Tibial artery (tissue), 4 donors: ENCODE results near the gene RPL19.

Source experiments
- DNase-seq, 2 donors: peaks; one replicate each; pipeline ENCODE4 v3.0.0-alpha.2; 2019
- H3K27ac ChIP-seq, 2 donors: fragments of 200-600 bp; sonication (generic) in 1 of 2; 1 replicate in 1 of 2; 2 replicates in 1 of 2; pipeline ENCODE4 v1.5.1; 2018 to 2019; ENCODE audit warnings: mild to moderate bottlenecking in 1 of 2
- H3K27me3 ChIP-seq, 2 donors: fragments of 200-600 bp; sonication (generic) in 1 of 2; one replicate each; pipeline versions ENCODE4 v1.5.1 to v1.6.0; 2016 to 2019
- H3K36me3 ChIP-seq, 3 donors: fragments of 200-600 bp; sonication (generic) in 2 of 3; one replicate each; pipeline ENCODE4 v1.5.1; 2016 to 2019; ENCODE audit warnings: mild to moderate bottlenecking in 2 of 3
- H3K4me1 ChIP-seq, 4 donors: fragments of 200-600 bp; sonication (generic) in 2 of 4; 1 replicate in 3 of 4; 2 replicates in 1 of 4; pipeline ENCODE4 v1.5.1; 2016 to 2019
- H3K4me3 ChIP-seq, 2 donors: fragments of 200-600 bp; sonication (generic) in 1 of 2; 1 replicate in 1 of 2; 2 replicates in 1 of 2; pipeline ENCODE4 v1.5.1; 2018 to 2019; ENCODE audit warnings: mild to moderate bottlenecking in 2 of 2
- H3K9me3 ChIP-seq, 3 donors: fragments of 200-600 bp; sonication (generic) in 1 of 3; one replicate each; pipeline ENCODE4 v1.5.1; 2016 to 2019
- intact Hi-C: fragments of 100-400 bp; cut with DNase I; formaldehyde crosslinking; loops from one replicate; pipeline ENCODE4 v1.15.0; 2023; ENCODE audit warnings: low total_unique reads
- TF ChIP-seq, protein P1 (sequence below), 2 experiments: fragments of 200-600 bp in 1 of 2; fragments of 450-650 bp in 1 of 2; IDR thresholded peaks; one replicate each; pipeline ENCODE4 v1.5.1; 2017 to 2019; ENCODE audit warnings: antibody characterized with exemption in 2 of 2, mild to moderate bottlenecking in 1 of 2, moderate library complexity in 1 of 2

The RPL19 gene

DNA sequence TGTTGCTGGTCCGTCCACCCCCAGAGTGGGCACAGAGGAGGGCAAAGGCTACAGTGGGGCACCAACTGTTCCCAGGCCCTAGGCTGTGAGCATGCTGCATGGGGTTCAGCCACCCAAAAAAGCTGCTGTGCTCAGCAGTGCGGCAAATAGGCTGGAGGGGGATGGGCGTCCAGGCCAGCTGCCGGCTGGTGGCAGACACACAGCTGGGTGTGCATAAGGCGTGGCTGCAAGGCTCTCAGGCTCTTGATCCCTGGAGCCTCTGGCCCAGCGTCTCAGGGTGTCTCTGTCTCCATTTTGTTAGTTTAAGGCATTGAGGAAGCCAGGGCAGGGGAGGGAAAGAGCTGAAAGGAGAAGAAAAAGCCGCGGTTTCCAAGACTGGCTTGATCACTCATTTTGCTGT lies 8.8 kb downstream of the RPL19 start:
- H3K4me1 ChIP-seq = peaks cover 0 to 70% (median 58%) of the 10 kb centered on the region in 4 donors
- H3K27ac ChIP-seq = peak overlapping the region; percentile 80 to 93
- peak overlapping the region in 1 of 2 donors; percentile 41 for H3K4me3 ChIP-seq
- intact Hi-C loops = loop anchor here (5.0 kb wide), 1 partner anchor 33 kb away; no protein-coding TSS in a partner anchor
- TF ChIP-seq, protein P1, sequence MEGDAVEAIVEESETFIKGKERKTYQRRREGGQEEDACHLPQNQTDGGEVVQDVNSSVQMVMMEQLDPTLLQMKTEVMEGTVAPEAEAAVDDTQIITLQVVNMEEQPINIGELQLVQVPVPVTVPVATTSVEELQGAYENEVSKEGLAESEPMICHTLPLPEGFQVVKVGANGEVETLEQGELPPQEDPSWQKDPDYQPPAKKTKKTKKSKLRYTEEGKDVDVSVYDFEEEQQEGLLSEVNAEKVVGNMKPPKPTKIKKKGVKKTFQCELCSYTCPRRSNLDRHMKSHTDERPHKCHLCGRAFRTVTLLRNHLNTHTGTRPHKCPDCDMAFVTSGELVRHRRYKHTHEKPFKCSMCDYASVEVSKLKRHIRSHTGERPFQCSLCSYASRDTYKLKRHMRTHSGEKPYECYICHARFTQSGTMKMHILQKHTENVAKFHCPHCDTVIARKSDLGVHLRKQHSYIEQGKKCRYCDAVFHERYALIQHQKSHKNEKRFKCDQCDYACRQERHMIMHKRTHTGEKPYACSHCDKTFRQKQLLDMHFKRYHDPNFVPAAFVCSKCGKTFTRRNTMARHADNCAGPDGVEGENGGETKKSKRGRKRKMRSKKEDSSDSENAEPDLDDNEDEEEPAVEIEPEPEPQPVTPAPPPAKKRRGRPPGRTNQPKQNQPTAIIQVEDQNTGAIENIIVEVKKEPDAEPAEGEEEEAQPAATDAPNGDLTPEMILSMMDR (IDR thresholded peaks at IDR 0.05) = no peak
- peaks cover 13 to 34% (median 14%) of the 10 kb centered on the region in 3 donors for H3K36me3 ChIP-seq
- H3K27me3 ChIP-seq = no peaks in the 10 kb centered on the region
- peak in 1 of 2 donors; percentile 49 for DNase-seq
- no peaks in the 10 kb centered on the region for H3K9me3 ChIP-seq

DNA sequence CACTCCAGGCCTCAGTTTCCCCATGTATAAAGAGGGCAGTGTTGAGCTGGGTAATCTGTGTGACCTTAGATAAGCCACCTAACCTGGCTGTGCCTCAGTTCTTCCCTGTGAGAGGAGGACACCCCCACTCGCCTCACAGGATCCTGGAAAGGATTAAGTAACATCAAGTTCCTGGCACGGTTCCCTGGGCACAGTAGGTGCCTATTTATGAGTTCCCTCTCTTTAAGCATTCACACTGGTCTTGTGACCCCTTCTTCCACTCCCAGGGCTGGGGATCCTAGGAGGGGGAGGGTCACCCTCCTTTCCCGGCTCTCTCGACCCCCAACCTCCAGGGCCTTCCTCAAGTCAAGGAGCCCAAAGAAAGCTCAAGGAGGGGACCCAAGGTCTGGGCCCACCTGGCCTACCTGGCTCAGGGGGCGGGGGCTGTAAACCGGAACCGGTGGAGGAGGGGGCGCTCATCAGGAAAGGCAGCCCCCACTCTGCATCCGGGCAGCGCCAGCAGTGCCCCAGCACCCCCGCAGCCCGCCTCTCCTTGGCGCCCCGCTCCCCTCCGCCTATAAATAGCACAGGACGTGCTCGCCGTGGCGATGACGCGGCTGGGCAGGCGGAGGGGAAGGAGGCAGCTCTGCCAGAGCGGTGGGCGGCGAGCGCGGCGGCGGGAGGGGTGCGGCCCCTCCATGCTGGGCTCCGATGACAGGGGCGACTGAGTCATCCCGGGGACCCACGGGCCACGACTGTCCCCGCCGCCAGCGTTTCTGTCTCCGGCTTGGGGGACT lies 9.4 kb downstream of the RPL19 start:
- peak; percentile 91 to 96 for DNase-seq
- intact Hi-C loops = loop anchor here (5.0 kb wide), 1 partner anchor 33 kb away; no protein-coding TSS in a partner anchor
- Histone ChIP-seq H3K9me3 (no peaks in the 10 kb centered on the region), H3K27me3 (no peaks in the 10 kb centered on the region), H3K4me1 (peaks cover 0 to 74% (median 61%) of the 10 kb centered on the region in 4 donors), H3K27ac (peak overlapping the region; percentile 80 to 93), H3K4me3 (peak overlapping the region; percentile 41 to 50), H3K36me3 (peaks cover 7 to 34% (median 8%) of the 10 kb centered on the region in 3 donors)
- TF ChIP-seq, protein P1 (IDR thresholded peaks at IDR 0.05) = no peak

DNA sequence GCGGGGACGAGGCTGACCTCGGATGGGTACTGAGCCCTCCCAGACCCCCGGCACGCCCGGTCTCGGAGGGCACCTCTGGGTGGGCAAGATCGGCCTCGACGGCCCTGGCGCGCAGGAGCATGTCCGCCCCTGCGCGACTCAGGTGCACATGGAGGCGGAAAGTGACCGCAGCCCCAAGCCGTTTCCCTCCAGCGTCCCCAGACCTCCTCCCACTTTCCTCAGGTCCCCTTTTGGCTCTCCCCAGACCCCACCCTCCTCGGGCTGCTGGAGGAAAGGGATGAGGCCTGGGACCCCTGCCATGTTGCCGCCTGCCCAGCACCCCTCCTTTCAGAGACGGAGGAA lies 10.0 kb downstream of the RPL19 start:
- H3K4me3 ChIP-seq = peak overlapping the region; percentile 41 to 50
- intact Hi-C loops = no loop called here

DNA sequence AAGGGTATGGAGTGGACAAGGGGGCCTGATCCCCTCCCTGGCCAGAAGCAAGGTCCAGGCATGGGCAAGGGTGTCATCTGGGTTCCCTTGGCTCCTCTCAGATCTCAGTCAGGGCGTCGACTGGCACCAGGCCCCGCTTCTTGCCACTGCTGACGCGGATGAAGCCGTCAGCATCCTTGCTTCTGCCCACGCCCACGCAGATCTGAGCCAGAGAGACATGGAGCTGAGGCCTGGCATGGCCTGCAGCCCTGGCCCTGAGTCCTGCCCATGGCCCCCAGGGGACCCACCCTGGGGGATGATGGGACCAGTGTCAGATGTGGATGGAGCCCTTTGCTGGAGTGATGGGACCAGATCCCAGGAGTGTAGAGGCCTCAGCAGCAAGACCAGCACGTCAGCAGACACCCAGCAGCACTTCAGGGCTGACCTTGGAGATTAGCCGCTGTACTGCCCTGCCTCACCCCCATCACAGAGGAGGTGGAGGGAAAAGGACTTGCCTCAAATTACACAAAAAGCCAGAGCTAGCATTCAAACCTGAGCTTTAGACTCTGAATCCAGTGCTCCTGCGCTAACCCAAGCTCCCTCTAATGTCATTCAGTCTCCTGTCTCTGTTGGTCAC lies 12.2 kb downstream of the RPL19 start:
- TF ChIP-seq, protein P1 (IDR thresholded peaks at IDR 0.05) = no peak
- intact Hi-C loops = no loop called here
- H3K36me3 ChIP-seq = peaks cover 0 to 54% (median 16%) of the 10 kb centered on the region in 3 donors
- DNase-seq = peak; percentile 49 to 94
- H3K27me3 ChIP-seq = no peaks in the 10 kb centered on the region
- no peak overlapping the region for H3K4me3 ChIP-seq
- H3K9me3 ChIP-seq = no peaks in the 10 kb centered on the region
- H3K27ac ChIP-seq = peak overlapping the region; percentile 80 to 93
- H3K4me1 ChIP-seq = peaks cover 0 to 83% (median 63%) of the 10 kb centered on the region in 4 donors

More for the DNA sequence above, 10.0 kb downstream of the RPL19 start:
- peaks cover 1 to 34% (median 2%) of the 10 kb centered on the region in 3 donors for H3K36me3 ChIP-seq
- no peaks in the 10 kb centered on the region for H3K27me3 ChIP-seq
- peaks cover 0 to 75% (median 62%) of the 10 kb centered on the region in 4 donors for H3K4me1 ChIP-seq
- DNase-seq = no peak
- peak overlapping the region; percentile 80 to 93 for H3K27ac ChIP-seq
- H3K9me3 ChIP-seq = no peaks in the 10 kb centered on the region
- TF ChIP-seq, protein P1 (IDR thresholded peaks at IDR 0.05) = no peak

DNA sequence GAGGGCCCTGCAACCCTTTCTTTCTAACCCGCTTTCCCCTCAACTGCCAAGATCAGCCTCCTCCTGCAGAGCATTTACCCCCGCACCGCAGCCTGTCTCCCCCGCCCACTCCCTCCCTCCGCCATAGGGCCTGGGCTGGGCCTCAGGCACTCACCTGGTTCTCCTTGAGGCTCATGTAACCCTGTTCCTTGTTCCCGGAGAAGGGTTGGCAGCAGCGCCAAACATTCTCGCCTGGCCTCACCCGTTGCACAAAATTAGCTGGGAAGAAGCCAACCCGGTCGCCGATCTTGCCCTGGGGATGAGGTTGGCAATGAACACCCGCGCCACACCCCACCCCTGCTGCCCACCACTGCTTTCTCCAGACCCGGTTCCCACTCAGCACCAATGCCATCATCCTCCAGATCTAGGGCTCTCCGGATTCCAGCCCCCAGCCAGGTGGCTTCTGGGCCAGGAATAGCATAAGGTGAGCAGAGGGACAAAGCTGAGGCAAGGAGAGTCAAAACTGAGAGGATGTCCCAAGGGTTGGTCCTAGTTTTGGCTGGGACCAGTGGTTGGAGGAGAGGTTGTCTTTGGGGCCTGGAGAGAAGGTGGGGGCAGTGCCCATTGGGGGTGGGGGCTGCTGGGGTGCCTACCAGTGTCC lies 12.9 kb downstream of the RPL19 start:
- H3K27ac ChIP-seq = peak overlapping the region; percentile 80 to 93
- peak in 1 of 2 donors; percentile 82 for DNase-seq
- H3K36me3 ChIP-seq = peaks cover 0 to 60% (median 23%) of the 10 kb centered on the region in 3 donors
- H3K4me3 ChIP-seq = no peak overlapping the region
- TF ChIP-seq, protein P1 (IDR thresholded peaks at IDR 0.05) = no peak
- no peaks in the 10 kb centered on the region for H3K27me3 ChIP-seq
- H3K9me3 ChIP-seq = no peaks in the 10 kb centered on the region
- peaks cover 0 to 83% (median 62%) of the 10 kb centered on the region in 4 donors for H3K4me1 ChIP-seq
- intact Hi-C loops = no loop called here
